HG03139 (cell line): Measurements from ENCODE around the gene IRF6.

Experiments used
- ATAC-seq: cut with Tn5 transposase; IDR thresholded peaks from one replicate; pipeline ENCODE4 v1.9.1; 2021; ENCODE audit not compliant: unreplicated experiment

The IRF6 gene

DNA sequence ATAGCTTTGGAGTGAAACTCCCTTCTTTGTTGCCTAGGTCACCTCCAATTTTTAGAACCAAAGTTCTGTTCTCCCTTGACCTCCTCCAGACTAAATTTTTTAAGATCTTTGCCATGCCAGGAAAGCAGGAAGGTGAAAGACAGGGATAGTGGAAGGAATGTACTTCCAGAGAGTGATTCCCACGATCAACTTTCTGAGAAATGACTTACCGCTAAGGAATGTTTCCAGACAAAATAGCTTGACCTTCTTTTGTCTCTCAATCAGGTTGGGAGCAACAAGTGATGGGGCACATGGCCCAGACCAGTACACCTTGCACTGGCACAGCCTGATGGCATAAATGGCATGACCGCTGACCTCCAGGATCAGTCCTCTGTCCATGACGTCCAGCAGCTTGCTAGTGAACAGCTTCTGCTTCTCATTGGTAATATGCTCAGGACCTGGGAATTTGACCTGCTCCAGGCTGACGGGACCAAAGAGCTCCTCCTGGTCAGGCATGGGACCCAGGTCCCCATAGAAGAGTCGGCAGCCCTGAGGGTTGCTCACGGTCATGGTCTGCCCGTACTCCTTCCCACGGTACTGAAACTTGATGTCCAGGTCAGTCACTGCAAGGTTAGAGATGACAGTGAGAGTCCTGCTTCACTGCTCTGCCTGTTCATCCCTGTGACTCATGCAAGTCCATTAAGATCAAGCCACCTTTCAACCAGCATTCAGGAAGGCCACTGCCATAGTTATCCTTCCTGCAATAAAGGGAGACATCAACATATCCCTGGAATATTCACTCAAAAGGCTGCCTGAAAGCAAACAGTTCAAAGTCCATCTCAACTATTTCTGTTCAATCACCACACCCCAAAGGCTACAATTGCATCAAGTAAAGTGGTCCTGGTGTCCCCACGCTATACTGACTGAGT lies 15.4 kb downstream of the IRF6 start:
- ATAC-seq = no peak

DNA sequence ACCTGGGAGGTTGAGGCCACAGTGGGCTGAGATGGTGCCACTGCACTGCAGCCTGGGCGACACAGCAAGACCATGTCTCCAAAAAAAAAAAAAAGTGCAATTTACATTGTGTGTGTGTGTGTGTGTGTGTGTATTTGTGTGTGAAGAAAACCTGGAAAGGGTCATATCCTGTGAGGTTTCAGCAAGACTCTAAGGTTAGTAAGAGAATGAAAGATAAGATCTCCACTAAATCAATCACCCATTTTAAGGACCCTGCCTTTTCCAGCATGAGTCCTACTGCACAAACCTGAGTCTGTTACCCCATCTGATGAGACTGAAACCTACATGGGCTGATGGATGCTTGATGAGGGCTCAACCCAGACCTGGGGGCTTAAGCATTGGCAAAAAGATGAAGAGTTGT lies 16.7 kb downstream of the IRF6 start:
- ATAC-seq = no peak

- ATAC-seq = no peak
Measured at GRCh38 chr1:209787551-209787950, 18.4 kb downstream of the IRF6 start.

GRCh38 chr1:209786146-209786545 lies 19.8 kb downstream of the IRF6 start:
- no peak for ATAC-seq

- ATAC-seq = no peak
Measured at GRCh38 chr1:209785592-209785991, 20.4 kb downstream of the IRF6 start.

- peak; percentile 99 for ATAC-seq
Measured at GRCh38 chr1:209784265-209785169, 21.4 kb downstream of the IRF6 start, which contains the start of gene C1orf74. Gene C1orf74 (minus strand): TSS chr1:209784559. CDS start chr1:209783634, 925 bp downstream.

DNA sequence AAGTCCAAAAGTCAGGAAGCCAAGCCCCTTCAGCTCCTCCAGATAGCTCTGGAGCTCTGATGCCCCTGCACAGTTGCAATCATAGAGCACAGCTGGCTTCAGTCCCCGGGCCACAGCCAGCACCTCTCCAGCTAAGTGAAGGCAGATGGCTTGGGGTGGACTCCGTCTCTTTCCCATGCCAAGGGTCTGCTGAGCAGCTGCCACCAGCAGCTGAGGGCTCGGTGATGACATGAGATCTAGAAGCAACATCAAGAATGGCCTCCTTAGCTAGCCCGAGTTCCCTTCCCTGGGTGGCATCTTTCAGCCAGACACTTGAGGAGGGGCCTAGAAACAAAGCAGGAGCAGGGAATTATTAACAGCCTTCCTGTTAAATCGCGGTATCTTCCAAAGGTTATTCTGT lies 22.6 kb downstream of the IRF6 start:
- ATAC-seq = no peak

DNA sequence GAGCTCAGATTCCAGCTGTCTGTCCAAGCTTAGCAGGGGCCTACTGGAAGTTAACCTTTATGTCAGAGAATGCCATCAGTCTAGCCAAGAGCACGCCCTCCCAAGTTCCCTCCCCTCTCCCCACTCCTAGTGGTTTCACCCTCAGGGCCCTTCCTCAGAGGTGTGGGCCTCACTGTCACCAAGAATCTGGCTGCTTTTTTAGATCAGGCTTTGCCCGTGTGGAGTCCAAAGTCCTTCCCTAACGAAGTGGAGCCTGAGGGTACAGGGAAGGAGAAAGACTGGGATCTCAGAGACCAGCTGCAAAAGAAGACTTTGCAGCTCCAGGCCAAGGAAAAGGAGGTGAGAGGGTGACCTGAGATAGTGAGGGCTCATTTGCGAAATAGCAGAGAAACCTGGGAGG lies 25.7 kb downstream of the IRF6 start:
- ATAC-seq = no peak

DNA sequence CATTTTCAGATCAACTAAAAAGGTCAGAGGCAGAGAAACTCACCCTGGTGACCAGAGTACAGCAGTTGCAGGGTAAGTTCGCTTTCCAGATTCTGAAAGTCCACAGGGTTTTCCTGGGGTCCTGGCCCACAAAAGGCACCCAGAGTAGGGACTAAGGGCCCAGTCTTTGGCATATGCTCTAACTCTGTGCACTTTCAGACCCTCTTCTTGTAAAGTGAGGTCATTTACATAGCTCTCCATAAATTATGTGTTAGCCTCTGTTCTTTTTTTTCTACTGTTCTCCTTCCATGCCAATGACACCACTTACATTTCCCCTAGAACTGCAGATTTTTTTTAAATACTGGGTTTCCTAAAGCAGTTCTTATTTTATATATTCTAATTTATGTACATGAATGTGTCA lies 27.8 kb downstream of the IRF6 start:
- no peak for ATAC-seq

DNA sequence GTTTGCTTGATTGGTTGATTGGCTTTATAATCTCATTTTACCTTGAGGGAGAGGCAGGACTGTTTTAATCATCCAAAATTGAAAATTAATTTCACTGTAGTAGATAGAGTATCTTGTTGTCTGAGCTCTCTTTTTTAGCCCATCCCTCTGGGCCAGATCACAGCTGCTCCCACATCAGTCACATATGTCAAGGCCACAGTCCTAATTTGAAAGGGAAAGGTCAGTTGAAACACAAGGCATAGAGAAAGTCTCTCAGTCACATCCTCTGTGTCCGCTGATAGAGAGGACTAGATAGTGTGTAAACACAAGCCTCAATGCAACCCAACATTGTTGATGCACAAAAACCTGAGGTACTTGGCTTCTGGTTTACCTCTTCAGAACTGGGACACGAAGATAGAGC lies 28.4 kb downstream of the IRF6 start:
- no peak for ATAC-seq

DNA sequence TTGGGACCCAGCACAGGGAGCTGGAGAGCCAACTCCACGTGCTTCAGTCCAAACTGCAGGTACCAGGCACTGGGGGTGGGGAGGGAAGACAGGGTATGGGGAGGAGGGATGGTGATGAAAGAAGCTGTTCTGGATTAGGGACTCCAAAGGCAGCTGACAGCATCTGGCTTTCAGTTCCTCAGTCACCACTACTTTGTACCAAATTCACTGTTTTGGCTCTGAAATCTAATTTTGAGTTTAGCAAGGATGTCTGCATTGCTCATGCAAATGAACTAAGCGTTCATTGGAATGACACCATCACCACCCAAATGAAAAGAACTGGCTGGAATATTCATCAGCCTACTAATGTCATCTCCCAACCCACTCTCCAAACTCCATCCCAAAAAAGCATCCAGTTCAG lies 30.3 kb downstream of the IRF6 start:
- no peak for ATAC-seq

DNA sequence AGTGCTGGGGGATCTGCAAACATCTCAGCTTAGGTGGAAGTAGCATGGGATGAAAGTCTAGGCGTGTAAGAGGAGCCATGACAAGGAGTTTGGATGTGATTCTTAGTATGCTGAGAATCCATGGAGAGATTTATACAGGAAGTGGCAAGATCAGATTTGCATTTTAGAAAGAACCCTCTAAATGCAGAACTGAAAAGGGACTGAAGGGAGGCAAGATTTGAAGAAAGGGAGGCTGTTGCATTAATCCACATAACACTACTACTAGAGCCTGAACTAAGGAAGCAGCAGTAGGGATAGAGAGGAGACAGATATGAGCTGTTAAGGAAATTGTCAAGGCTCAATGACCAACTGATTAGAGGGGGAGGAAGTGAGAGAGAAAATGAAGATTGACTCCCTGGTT lies 31.4 kb downstream of the IRF6 start:
- ATAC-seq = no peak

DNA sequence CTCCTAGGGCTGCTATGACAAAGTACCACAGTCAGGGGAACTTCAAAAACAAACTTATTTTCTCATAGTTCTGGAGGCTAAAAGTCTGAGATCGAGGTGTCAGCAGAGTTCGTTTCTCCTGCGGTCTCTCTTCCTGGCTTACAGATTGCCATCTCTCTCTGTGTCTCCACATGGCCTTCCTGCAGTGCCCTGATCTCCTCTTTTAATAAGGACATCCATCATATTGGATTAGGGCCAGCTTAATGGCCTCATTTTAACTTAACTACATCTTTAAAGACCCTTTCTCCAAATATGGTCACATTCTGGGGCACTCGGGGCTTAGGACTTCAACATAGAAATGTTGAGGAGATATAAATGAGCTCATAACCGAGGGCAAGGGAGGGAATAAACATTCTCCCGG lies 33.8 kb downstream of the IRF6 start:
- ATAC-seq = no peak

DNA sequence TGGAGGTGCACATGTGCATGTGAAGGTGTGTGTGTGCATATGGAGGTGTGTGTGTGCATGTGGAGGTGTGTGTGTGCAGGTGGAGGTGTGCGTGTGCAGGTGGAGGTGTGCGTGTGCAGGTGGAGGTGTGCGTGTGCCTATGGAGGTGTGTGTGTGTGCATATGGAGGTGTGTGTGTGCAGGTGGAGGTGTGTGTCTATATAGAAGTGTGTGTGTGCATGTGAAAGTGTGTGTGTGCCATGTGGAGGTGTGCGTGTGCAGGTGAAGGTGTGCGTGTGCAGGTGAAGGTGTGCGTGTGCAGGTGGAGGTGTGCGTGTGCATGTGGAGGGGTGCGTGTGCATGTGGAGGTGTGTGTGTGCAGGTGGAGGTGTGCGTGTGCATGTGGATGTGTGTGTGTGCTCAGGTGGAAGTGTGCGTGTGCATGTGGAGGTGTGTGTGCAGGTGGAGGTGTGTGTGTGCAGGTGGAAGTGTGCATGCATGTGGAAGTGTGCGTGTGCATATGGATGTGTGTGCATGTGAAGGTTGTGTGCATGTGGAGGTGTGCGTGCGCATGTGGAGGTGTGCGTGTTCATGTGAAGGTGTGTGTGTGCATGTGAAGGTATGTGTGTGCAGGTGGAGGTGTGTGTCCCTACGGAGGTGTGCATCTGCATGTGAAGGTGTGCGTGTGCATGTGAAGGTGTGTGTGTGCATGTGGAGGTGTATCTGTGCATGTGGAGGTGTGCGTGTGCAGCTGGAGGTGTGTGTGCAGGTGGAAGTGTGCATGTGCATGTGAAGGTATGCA lies 35.1 kb downstream of the IRF6 start:
- no peak for ATAC-seq

DNA sequence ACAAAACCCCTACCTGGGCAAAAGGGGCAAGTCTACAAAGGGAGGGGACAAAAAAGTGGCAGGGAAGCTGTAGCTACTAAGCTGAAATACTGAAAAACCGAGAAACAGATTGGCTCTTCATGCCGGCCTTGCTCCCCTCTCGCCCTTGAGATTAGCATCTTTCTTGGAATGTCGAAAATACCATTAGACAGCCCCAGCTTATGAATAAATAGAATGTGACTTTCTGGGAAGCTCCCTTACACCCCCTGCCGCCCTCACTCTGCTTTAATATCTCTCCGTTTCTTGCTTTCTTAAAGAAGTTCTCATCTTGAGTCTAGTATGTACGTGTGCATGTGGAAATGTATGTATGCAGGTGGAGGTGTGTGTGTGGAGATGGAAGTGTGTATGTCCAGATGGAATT lies 36.0 kb downstream of the IRF6 start:
- ATAC-seq = no peak

- peak; percentile 75 for ATAC-seq
Measured at GRCh38 chr1:209769171-209769904, 36.6 kb downstream of the IRF6 start.

DNA sequence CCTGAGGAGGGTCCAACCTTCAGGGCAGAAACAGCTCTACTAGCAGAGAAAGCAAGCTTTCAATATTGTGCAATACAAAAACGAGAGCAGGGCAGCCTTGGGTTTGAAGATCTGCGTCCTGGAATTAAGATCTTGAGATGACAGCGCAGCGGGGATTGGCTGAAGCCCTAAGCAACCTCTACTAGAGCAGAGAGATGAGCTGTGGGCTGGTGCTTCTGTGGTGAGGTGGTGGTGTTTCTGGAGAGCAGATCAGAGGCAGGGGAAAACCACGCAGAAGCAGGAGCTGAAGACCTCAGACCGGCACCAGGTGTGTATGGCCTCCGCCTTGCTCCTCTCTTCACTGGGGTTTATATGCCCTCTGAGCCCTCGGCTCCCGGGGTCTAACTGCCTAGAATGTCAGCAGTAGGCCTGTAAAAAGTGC lies 37.6 kb downstream of the IRF6 start:
- ATAC-seq = peak; percentile 78

DNA sequence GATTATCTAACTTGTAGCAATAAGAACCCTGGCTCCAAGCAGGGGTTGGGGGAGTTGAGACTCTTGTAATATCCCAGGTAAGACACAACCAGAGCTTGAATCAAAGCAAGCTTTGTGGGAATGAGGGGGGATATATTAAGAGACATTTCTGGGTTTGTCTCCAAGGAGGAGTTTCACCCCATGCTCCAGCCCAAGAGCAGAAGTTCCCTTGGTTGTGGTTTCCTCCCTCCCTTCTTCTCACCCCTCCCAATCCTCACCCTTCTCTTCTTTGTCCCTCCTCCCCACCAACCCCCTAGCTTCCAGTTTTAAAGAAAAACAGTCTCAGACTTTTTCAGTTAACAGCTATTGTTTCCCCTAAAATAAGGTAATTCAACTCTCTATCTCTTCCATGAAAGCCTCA lies 38.2 kb downstream of the IRF6 start:
- no peak for ATAC-seq

GRCh38 chr1:209767096-209767495 lies 38.8 kb downstream of the IRF6 start:
- no peak for ATAC-seq

- no peak for ATAC-seq
Measured at GRCh38 chr1:209766051-209766450, 39.9 kb downstream of the IRF6 start.
